Activated T-helper 2 cell treated with anti-CD3 and anti-CD28 coated beads, Interferon-gamma antibody, Interleukin-2, Interleukin-4, amounts not matched to agents 10 μg/mL and 5 μg/mL and 100 μg/mL, durations not matched to agents 14 hours and 24 hours and 36 hours (primary cell): Measurements from ENCODE around the gene DYNLT2B. TPM values are rescaled to one million over a fixed set of nuclear protein-coding genes. Genes with fewer than 3 reads are reported as not detected.

Source experiments
- DNase-seq: peaks from one replicate; pipeline ENCODE4 v3.0.0; 2021; ENCODE audit warnings: low spot score
- H3K27ac Mint-ChIP-seq: one replicate; pipeline ENCODE4 v1.8.0; 2021; ENCODE audit warnings: mixed read lengths
- H3K27me3 Mint-ChIP-seq: one replicate; pipeline ENCODE4 v1.8.0; 2021; ENCODE audit warnings: low read depth, mixed read lengths
- H3K36me3 Mint-ChIP-seq: one replicate; pipeline ENCODE4 v1.8.0; 2021; ENCODE audit warnings: low read depth, mixed read lengths
- H3K4me1 Mint-ChIP-seq: one replicate; pipeline ENCODE4 v1.8.0; 2021; ENCODE audit warnings: low read depth, mixed read lengths
- H3K4me3 Mint-ChIP-seq: one replicate; pipeline ENCODE4 v1.8.0; 2021; ENCODE audit warnings: low read depth, mild to moderate bottlenecking, moderate library complexity, mixed read lengths
- H3K9me3 Mint-ChIP-seq: one replicate; pipeline ENCODE4 v1.8.0; 2021; ENCODE audit warnings: mixed read lengths
- intact Hi-C: fragments of 100-400 bp; cut with micrococcal nuclease; formaldehyde crosslinking; loops from one replicate; pipeline ENCODE4 v1.15.1; 2023
- total RNA-seq: library from RNA; stranded (reverse); gene quantifications from 2 replicates; pipeline ENCODE4 v1.2.3, GENCODE V29; 2022

Gene DYNLT2B
- total RNA-seq, 1 donor from 2014 or later, result 10.9 TPM

- intact Hi-C loops, result no loop called here
- H3K36me3 Mint-ChIP-seq, result peaks cover 11% of the 10 kb centered on the region
- H3K9me3 Mint-ChIP-seq, result no peaks in the 10 kb centered on the region
- no peaks in the 10 kb centered on the region for H3K27me3 Mint-ChIP-seq
- no peak overlapping the region for H3K4me3 Mint-ChIP-seq
- no peak for DNase-seq
- H3K27ac Mint-ChIP-seq, result no peak overlapping the region
- H3K4me1 Mint-ChIP-seq, result peaks cover 51% of the 10 kb centered on the region
Measured at GRCh38 chr3:196284396-196284795, 33.6 kb downstream of the DYNLT2B start.

DNA sequence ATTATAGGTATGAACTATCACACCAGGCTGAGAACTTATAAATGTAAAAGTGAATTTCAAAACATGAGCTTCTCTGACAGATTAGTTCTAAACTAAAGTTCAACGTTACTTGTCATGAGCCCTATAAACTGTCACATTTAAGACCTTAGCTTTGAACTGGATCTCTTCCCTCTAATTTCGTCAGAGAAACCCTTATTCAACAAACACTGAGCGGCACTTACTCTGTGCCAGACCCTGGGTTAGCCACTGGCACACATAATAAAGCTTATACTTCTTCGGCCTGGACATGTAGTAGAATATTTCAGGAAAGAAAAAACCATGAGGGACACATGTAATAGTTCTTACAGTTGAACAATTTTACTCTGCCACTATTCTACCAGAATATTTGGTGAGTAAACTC lies 36.1 kb downstream of the DYNLT2B start:
- peak overlapping the region; percentile 36 for H3K27ac Mint-ChIP-seq

GRCh38 chr3:196280689-196281440 lies 37.2 kb downstream of the DYNLT2B start:
- no peak for DNase-seq
- no peaks in the 10 kb centered on the region for H3K27me3 Mint-ChIP-seq
- H3K27ac Mint-ChIP-seq, result peak overlapping the region; percentile 1
- no peak overlapping the region for H3K4me3 Mint-ChIP-seq
- intact Hi-C loops, result no loop called here
- peaks cover 20% of the 10 kb centered on the region for H3K36me3 Mint-ChIP-seq
- H3K9me3 Mint-ChIP-seq, result no peaks in the 10 kb centered on the region
- peaks cover 58% of the 10 kb centered on the region for H3K4me1 Mint-ChIP-seq

More for the DNA sequence above, 36.1 kb downstream of the DYNLT2B start:
- intact Hi-C loops, result loop anchor here (1.0 kb wide), 1 partner anchor 8 kb away; no protein-coding TSS in a partner anchor
- Mint-ChIP-seq H3K4me3 (no peak overlapping the region), H3K27me3 (no peaks in the 10 kb centered on the region), H3K36me3 (peaks cover 21% of the 10 kb centered on the region), H3K9me3 (no peaks in the 10 kb centered on the region), H3K4me1 (peaks cover 66% of the 10 kb centered on the region)
- no peak for DNase-seq

DNA sequence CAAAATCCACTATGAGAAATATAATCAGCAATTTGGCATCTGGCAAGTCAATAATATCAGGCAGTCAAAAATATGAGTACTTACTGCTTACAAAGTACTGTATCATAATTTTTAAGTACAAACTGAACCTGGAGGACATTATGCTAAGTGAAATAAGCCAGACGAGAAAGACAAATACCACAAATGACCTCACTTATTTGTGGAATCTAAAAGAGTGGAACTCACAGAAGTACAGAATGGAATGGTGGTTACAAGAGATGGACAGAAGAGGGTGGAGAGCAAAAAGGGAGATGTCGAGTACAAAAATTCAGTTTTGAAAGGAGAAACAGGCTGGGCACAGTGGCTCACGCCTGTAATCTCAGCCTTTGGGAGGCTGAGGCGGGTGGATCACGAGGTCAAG lies 42.9 kb downstream of the DYNLT2B start:
- H3K9me3 Mint-ChIP-seq, result no peaks in the 10 kb centered on the region
- H3K4me3 Mint-ChIP-seq, result peak overlapping the region; percentile 62
- H3K4me1 Mint-ChIP-seq, result peaks cover 48% of the 10 kb centered on the region
- no peak for DNase-seq
- H3K27ac Mint-ChIP-seq, result peak overlapping the region; percentile 90
- intact Hi-C loops, result loop anchor here (2.0 kb wide), 1 partner anchor 44 kb away; the partner anchor contains the start of gene DYNLT2B
- peaks cover 43% of the 10 kb centered on the region for H3K36me3 Mint-ChIP-seq
- H3K27me3 Mint-ChIP-seq, result no peaks in the 10 kb centered on the region

DNA sequence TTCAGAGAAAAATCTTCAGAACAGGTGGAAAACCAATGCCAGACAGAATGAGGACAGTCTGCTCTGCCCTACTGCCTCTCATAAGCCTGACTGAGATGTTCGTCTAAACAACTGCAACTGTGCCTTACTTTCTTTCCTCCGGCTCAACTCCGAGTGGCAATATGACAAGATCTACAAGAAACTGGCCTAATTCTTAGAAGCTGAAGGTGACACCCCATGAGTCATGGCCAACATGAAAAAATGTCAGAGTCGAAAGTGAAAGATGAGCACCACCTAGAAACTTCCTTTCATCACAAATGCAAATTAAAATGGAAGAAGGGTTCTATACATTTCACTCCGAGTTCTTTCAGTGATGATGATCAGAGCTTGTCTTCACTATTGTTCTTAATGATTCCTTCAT lies 43.5 kb downstream of the DYNLT2B start:
- H3K36me3 Mint-ChIP-seq, result peaks cover 47% of the 10 kb centered on the region
- DNase-seq, result peak; percentile 74
- H3K4me1 Mint-ChIP-seq, result peaks cover 47% of the 10 kb centered on the region

DNA sequence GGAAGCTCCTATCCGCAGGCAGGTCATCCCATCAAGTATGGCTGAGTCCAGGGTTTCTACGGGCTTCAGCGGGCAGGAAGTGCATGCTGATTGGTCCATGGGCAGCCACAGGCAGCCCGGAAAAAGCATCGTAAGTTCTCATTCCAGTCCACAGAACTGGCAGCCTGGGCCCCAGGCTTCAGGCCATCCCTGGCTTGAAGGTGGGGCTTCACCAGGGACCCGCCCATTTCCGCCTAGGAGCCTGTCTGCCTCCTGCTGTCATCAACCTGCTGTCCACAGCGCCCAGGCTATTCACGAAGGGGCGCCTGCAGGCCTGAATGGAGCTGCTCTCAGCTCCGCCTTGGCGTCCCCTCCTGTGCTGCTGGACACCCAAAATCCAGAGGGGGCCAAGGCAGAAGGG lies 44.4 kb downstream of the DYNLT2B start:
- intact Hi-C loops, result loop anchor here (1.0 to 2.0 kb wide), 5 partner anchors 9 to 230 kb away; partner anchors contain the start of genes DYNLT2B, PCYT1A, RNF168 and UBXN7
- no peak for DNase-seq
- H3K4me1 Mint-ChIP-seq, result peaks cover 47% of the 10 kb centered on the region
- no peak overlapping the region for H3K4me3 Mint-ChIP-seq
- H3K27ac Mint-ChIP-seq, result peak overlapping the region; percentile 82
- peaks cover 48% of the 10 kb centered on the region for H3K36me3 Mint-ChIP-seq
- no peaks in the 10 kb centered on the region for H3K9me3 Mint-ChIP-seq
- H3K27me3 Mint-ChIP-seq, result no peaks in the 10 kb centered on the region

More for the DNA sequence above, 43.5 kb downstream of the DYNLT2B start:
- H3K9me3 Mint-ChIP-seq, result no peaks in the 10 kb centered on the region
- intact Hi-C loops, result loop anchor here (1.0 to 2.0 kb wide), 5 partner anchors 8 to 229 kb away; partner anchors contain the start of genes DYNLT2B, PCYT1A, RNF168 and UBXN7
- H3K27ac Mint-ChIP-seq, result peak overlapping the region; percentile 90
- peak overlapping the region; percentile 62 for H3K4me3 Mint-ChIP-seq
- H3K27me3 Mint-ChIP-seq, result no peaks in the 10 kb centered on the region

- Mint-ChIP-seq H3K4me1 (peaks cover 41% of the 10 kb centered on the region), H3K4me3 (no peak overlapping the region), H3K36me3 (peaks cover 46% of the 10 kb centered on the region), H3K27ac (peak overlapping the region; percentile 49), H3K27me3 (no peaks in the 10 kb centered on the region), H3K9me3 (no peaks in the 10 kb centered on the region)
- DNase-seq, result no peak
- intact Hi-C loops, result no loop called here
Measured at GRCh38 chr3:196272826-196273225, 45.2 kb downstream of the DYNLT2B start.

DNA sequence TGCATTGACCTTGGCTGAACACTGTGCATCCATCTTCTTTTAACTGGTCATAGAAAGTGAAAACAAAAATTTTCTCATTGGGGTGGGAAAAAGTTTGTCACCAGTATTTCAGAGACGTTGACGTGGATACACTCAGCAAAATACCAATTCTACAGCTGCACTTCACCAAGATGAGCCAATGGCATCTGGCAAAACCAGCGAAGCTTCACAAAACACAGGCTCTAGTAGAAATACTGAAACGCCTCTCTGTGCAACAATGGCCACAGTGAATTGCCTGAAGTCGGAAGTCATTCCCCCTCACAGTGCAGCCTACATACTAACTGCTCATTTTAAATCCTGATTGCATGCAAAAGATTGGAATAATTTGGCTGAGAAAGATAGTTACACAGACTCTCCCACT lies 47.5 kb downstream of the DYNLT2B start:
- H3K27me3 Mint-ChIP-seq, result no peaks in the 10 kb centered on the region
- no peak for DNase-seq
- H3K36me3 Mint-ChIP-seq, result peaks cover 47% of the 10 kb centered on the region
- peaks cover 38% of the 10 kb centered on the region for H3K4me1 Mint-ChIP-seq
- no peaks in the 10 kb centered on the region for H3K9me3 Mint-ChIP-seq
- no peak overlapping the region for H3K4me3 Mint-ChIP-seq
- intact Hi-C loops, result no loop called here
- H3K27ac Mint-ChIP-seq, result peak overlapping the region; percentile 34

GRCh38 chr3:196268284-196269163 lies 49.5 kb downstream of the DYNLT2B start:
- Mint-ChIP-seq H3K4me1 (peaks cover 28% of the 10 kb centered on the region), H3K27me3 (no peaks in the 10 kb centered on the region), H3K36me3 (peaks cover 50% of the 10 kb centered on the region), H3K4me3 (no peak overlapping the region), H3K27ac (peak overlapping the region; percentile 42), H3K9me3 (no peaks in the 10 kb centered on the region)
- no peak for DNase-seq
- intact Hi-C loops, result no loop called here

DNA sequence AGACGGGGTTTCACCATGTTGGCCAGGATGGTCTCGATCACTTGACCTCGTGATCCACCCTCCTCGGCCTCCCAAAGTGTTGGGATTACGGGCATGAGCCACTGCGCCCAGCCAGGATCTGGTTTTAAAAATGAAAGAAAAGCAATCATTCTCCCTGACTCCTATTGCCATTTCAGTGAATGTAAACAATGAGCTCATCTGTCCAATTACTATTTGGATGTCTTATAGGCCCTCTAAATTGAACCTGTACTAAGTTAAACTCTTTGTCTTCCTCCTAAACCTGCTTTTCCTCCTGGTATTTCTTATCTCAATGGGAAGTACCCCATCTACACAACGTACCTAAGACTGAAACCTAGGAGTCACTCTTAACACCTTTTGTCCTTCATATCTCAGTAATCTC lies 54.2 kb downstream of the DYNLT2B start:
- Mint-ChIP-seq H3K27ac (no peak overlapping the region), H3K4me3 (no peak overlapping the region), H3K36me3 (peaks cover 47% of the 10 kb centered on the region), H3K9me3 (no peaks in the 10 kb centered on the region), H3K4me1 (peaks cover 12% of the 10 kb centered on the region), H3K27me3 (no peaks in the 10 kb centered on the region)
- no peak for DNase-seq
- intact Hi-C loops, result no loop called here

DNA sequence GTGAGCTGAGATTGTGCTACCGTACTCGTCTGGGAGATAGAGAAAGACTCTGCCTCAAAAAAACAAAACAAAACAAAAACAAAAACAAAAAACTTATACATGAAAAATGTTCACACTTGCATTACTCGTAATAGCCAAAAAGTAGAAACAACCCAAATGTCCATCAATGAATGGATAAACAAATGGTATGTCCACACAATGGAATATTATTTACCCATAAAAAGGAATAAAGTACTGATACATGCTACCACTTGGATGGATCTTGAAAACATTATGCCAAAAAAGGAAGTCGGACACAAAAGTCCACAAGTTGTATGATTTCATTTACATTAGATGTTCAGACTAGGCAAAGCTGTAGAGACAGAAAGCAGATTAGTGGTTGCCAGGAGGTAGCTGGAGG lies 57.3 kb downstream of the DYNLT2B start:
- peaks cover 48% of the 10 kb centered on the region for H3K36me3 Mint-ChIP-seq
- no peak overlapping the region for H3K4me3 Mint-ChIP-seq
- H3K27me3 Mint-ChIP-seq, result no peaks in the 10 kb centered on the region
- H3K4me1 Mint-ChIP-seq, result peaks cover 7% of the 10 kb centered on the region
- H3K27ac Mint-ChIP-seq, result no peak overlapping the region
- no peaks in the 10 kb centered on the region for H3K9me3 Mint-ChIP-seq
- intact Hi-C loops, result no loop called here
- no peak for DNase-seq

- Mint-ChIP-seq H3K4me1 (peaks cover 10% of the 10 kb centered on the region), H3K36me3 (peaks cover 41% of the 10 kb centered on the region), H3K4me3 (no peak overlapping the region), H3K27ac (no peak overlapping the region), H3K9me3 (no peaks in the 10 kb centered on the region), H3K27me3 (no peaks in the 10 kb centered on the region)
- intact Hi-C loops, result no loop called here
- DNase-seq, result no peak
Measured at GRCh38 chr3:196255776-196256175, 62.3 kb downstream of the DYNLT2B start.
